Effector memory CD4-positive, alpha-beta T cell (primary cell): ENCODE data around the gene NOTCH4.

ENCODE experiments used
- DNase-seq, 3 donors: peaks; one replicate each; pipeline ENCODE4 v3.0.0-alpha.2; 2020
- H3K27ac ChIP-seq: 2 replicates; pipeline ENCODE4 v1.7.0; 2013; ENCODE audit warnings: mild to moderate bottlenecking, low read length, moderate library complexity; ENCODE audit not compliant: insufficient read depth, poor library complexity, severe bottlenecking
- H3K27me3 ChIP-seq: replicated peaks from 2 replicates; pipeline ENCODE4 v1.7.0; 2013; ENCODE audit warnings: mild to moderate bottlenecking, low read length; ENCODE audit not compliant: insufficient read depth, control insufficient read depth, poor library complexity, severe bottlenecking
- H3K36me3 ChIP-seq: 2 replicates; pipeline ENCODE4 v1.7.0; 2013; ENCODE audit warnings: mild to moderate bottlenecking, low read length, moderate library complexity; ENCODE audit not compliant: control insufficient read depth, insufficient read depth
- H3K4me1 ChIP-seq: 2 replicates; pipeline ENCODE4 v1.7.0; 2013; ENCODE audit warnings: low read length, mild to moderate bottlenecking; ENCODE audit not compliant: control insufficient read depth, insufficient read depth, poor library complexity, severe bottlenecking
- H3K4me3 ChIP-seq: 2 replicates; pipeline ENCODE4 v1.7.0; 2013; ENCODE audit warnings: low read length, low read depth, mild to moderate bottlenecking; ENCODE audit not compliant: insufficient read depth, poor library complexity, severe bottlenecking
- H3K9me3 ChIP-seq: 2 replicates; pipeline ENCODE4 v1.7.0; 2013; ENCODE audit warnings: mild to moderate bottlenecking, low read length, moderate library complexity; ENCODE audit not compliant: control insufficient read depth

NOTCH4 gene

GRCh38 chr6:32146287-32146686, 77.6 kb downstream of the NOTCH4 start:
- DNase-seq = no peak
- Histone ChIP-seq H3K27me3 (peaks cover 11% of the 10 kb centered on the region), H3K4me1 (peaks cover 7% of the 10 kb centered on the region), H3K9me3 (no peaks in the 10 kb centered on the region), H3K36me3 (no peaks in the 10 kb centered on the region), H3K4me3 (no peak overlapping the region), H3K27ac (no peak overlapping the region)
